ENCODE measurements around the gene FBXL7.

The FBXL7 gene

DNA sequence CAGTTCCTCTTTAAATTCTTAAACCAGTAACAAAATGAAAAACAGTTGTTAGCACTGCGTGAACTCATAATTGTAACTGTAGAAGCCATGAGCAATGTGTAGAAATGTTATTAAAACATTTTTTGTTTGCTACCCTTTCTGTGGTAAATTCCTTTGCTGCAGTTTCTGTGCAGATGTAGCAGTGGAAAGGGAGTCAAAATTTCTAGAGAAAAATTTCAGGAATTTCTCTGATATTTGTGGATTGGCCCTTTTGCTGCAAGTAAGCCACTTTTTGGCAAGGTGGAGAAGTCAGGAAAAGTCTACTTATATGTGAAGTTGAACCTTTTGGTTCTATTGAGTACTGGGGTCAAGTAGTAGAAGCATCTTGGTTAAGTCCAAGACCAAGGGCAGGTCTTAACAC is 10.1 kb downstream of the FBXL7 start:
- no peaks in the 10 kb centered on the region for H3K9me3 ChIP-seq (ENCODE audit: low read length)
- no peaks in the 10 kb centered on the region for H3K79me2 ChIP-seq (ENCODE audit: insufficient read depth, low read length)
- no peak overlapping the region for H3K4me2 ChIP-seq (ENCODE audit: low read length)
- no peak overlapping the region for H3K27ac ChIP-seq (ENCODE audit: low read depth, low read length, poor library complexity, severe bottlenecking)
- no peaks in the 10 kb centered on the region for H3K9me2 ChIP-seq (ENCODE audit: low read depth, low read length)
- H3F3A ChIP-seq (ENCODE audit: insufficient read depth, low read length) = no peaks in the 10 kb centered on the region
- no peak overlapping the region for H3K4me3 ChIP-seq (ENCODE audit: low read depth, low read length, poor library complexity, severe bottlenecking)
- H3K4me1 ChIP-seq (ENCODE audit: insufficient read depth, low read length, severe bottlenecking) = no peaks in the 10 kb centered on the region
- H4K20me1 ChIP-seq (ENCODE audit: insufficient read depth, low read length) = no peaks in the 10 kb centered on the region
- H3K36me3 ChIP-seq (ENCODE audit: insufficient read depth, low read length) = no peaks in the 10 kb centered on the region
- TF ChIP-seq, protein P1, sequence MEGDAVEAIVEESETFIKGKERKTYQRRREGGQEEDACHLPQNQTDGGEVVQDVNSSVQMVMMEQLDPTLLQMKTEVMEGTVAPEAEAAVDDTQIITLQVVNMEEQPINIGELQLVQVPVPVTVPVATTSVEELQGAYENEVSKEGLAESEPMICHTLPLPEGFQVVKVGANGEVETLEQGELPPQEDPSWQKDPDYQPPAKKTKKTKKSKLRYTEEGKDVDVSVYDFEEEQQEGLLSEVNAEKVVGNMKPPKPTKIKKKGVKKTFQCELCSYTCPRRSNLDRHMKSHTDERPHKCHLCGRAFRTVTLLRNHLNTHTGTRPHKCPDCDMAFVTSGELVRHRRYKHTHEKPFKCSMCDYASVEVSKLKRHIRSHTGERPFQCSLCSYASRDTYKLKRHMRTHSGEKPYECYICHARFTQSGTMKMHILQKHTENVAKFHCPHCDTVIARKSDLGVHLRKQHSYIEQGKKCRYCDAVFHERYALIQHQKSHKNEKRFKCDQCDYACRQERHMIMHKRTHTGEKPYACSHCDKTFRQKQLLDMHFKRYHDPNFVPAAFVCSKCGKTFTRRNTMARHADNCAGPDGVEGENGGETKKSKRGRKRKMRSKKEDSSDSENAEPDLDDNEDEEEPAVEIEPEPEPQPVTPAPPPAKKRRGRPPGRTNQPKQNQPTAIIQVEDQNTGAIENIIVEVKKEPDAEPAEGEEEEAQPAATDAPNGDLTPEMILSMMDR (IDR thresholded peaks at IDR 0.05; ENCODE audit: low read length) = no peak
- no peak for TF ChIP-seq EZH2 (IDR thresholded peaks at IDR 0.05; ENCODE audit: borderline replicate concordance, low read length)
- H3K9ac ChIP-seq (ENCODE audit: low read length) = no peak overlapping the region
- no peaks in the 10 kb centered on the region for H3K27me3 ChIP-seq (ENCODE audit: insufficient read depth, low read length)
- H2AFZ ChIP-seq (ENCODE audit: low read length) = no peak overlapping the region

DNA sequence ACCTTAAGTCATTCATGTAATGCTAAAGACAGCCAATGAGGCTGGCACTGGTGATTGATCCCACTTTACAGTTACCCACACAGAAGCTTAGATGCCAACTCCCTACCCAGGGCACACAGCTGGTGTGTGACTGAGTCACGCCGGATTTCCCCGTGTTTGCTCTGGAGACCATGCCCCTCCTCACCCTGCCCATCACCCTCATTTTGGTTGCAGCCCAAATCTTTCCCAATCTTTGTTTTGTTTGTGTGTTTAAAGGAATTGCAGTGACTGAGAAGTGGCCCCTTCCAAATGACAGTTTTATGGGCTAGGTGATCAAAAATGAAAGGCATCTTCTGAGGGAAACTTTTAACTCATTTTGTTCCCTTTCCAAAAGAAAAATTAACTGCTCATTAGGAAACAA is 10.9 kb downstream of the FBXL7 start:
- Histone ChIP-seq H3K27me3 (ENCODE audit: insufficient read depth, low read length) (no peaks in the 10 kb centered on the region), H3K9me3 (ENCODE audit: low read length) (no peaks in the 10 kb centered on the region), H3K4me2 (ENCODE audit: low read length) (no peak overlapping the region), H3K9me2 (ENCODE audit: low read depth, low read length) (no peaks in the 10 kb centered on the region), H3K36me3 (ENCODE audit: insufficient read depth, low read length) (no peaks in the 10 kb centered on the region), H2AFZ (ENCODE audit: low read length) (no peak overlapping the region), H3K4me1 (ENCODE audit: insufficient read depth, low read length, severe bottlenecking) (no peaks in the 10 kb centered on the region), H3K9ac (ENCODE audit: low read length) (no peak overlapping the region), H3F3A (ENCODE audit: insufficient read depth, low read length) (no peaks in the 10 kb centered on the region), H4K20me1 (ENCODE audit: insufficient read depth, low read length) (no peaks in the 10 kb centered on the region), H3K4me3 (ENCODE audit: low read depth, low read length, poor library complexity, severe bottlenecking) (no peak overlapping the region), H3K79me2 (ENCODE audit: insufficient read depth, low read length) (no peaks in the 10 kb centered on the region), H3K27ac (ENCODE audit: low read depth, low read length, poor library complexity, severe bottlenecking) (no peak overlapping the region)
- TF ChIP-seq, protein P1 (IDR thresholded peaks at IDR 0.05; ENCODE audit: low read length) = no peak
- TF ChIP-seq EZH2 (IDR thresholded peaks at IDR 0.05; ENCODE audit: borderline replicate concordance, low read length) = no peak

DNA sequence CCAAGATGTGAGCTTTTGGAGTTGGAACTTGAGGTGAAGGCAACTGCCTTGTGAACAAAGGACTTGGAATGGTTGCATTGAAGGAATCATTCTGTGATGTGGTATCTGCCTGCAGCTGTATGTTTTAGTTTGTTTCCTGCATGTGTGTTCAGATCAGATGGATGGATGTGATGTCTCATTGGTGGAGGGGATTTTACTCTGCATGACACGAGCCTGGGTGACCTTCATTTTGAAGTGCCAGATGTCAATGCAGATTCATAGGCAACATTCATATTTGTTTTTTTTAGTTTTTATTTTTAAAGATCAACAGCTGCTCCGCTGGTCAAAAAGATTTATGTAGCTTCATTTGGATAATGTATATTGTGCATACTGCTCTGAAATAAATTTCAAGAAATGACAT is 13.5 kb downstream of the FBXL7 start:
- no peaks in the 10 kb centered on the region for H3K79me2 ChIP-seq (ENCODE audit: insufficient read depth, low read length)
- no peaks in the 10 kb centered on the region for H3F3A ChIP-seq (ENCODE audit: insufficient read depth, low read length)
- H3K4me2 ChIP-seq (ENCODE audit: low read length) = no peak overlapping the region
- no peak overlapping the region for H2AFZ ChIP-seq (ENCODE audit: low read length)
- no peaks in the 10 kb centered on the region for H3K9me2 ChIP-seq (ENCODE audit: low read depth, low read length)
- no peak for TF ChIP-seq EZH2 (IDR thresholded peaks at IDR 0.05; ENCODE audit: borderline replicate concordance, low read length)
- TF ChIP-seq, protein P1 (IDR thresholded peaks at IDR 0.05; ENCODE audit: low read length) = no peak
- H3K4me1 ChIP-seq (ENCODE audit: insufficient read depth, low read length, severe bottlenecking) = no peaks in the 10 kb centered on the region
- no peaks in the 10 kb centered on the region for H3K27me3 ChIP-seq (ENCODE audit: insufficient read depth, low read length)
- H3K36me3 ChIP-seq (ENCODE audit: insufficient read depth, low read length) = no peaks in the 10 kb centered on the region
- H3K9ac ChIP-seq (ENCODE audit: low read length) = no peak overlapping the region
- H4K20me1 ChIP-seq (ENCODE audit: insufficient read depth, low read length) = no peaks in the 10 kb centered on the region
- no peak overlapping the region for H3K4me3 ChIP-seq (ENCODE audit: low read depth, low read length, poor library complexity, severe bottlenecking)
- no peak overlapping the region for H3K27ac ChIP-seq (ENCODE audit: low read depth, low read length, poor library complexity, severe bottlenecking)
- no peaks in the 10 kb centered on the region for H3K9me3 ChIP-seq (ENCODE audit: low read length)
